ENCODE data around the gene CD180. TPM values are rescaled to one million over a fixed set of nuclear protein-coding genes. Genes with fewer than 3 reads are reported as not detected.

CD180 gene
- total RNA-seq, 2 donors from 2014 or later = 1.4 to 1.5 TPM

DNA sequence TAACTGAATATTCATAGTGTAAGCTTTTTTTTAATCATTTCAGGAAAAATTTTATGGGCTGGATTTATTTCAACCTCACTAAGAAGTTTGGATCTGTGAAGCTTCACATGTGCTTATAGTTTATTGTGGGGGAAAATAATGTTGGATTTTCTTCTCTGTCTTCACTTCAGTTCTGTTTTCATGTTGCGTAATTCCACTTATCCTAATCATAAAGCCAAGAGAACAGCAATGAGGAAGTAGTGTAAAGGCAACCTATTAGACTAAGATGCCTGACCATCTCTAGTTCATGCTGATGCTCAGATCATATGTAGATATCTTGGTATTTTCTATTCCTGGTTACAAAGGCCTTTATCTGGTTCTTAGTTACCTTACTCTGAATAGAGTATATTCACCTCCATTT, 50.0 kb downstream of the CD180 start:
- no peak for DNase-seq (ENCODE audit: low spot score)
- intact Hi-C loops (cut with DNase I) = no loop called here

DNA sequence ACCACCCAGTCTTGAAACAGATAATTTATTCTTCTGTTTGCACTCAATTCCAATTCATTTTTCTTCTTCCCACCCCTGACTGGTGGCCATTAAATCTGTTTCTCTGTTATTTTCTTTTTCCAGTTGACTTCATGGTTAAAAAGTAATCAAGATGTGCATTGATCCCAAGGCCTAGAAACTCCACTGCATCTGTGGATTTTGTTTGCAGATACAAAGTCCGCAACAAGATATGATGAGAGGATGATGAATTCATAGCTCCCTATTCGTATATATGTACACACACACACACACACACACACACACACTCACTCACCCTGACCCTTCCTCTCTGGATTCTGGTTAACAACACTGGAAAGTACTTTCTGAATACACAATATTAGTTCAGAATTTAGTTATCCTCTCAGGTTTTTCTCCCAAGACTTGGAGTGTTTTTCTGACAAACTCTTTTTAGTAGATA, 52.4 kb downstream of the CD180 start:
- DNase-seq (ENCODE audit: low spot score) = no peak

DNA sequence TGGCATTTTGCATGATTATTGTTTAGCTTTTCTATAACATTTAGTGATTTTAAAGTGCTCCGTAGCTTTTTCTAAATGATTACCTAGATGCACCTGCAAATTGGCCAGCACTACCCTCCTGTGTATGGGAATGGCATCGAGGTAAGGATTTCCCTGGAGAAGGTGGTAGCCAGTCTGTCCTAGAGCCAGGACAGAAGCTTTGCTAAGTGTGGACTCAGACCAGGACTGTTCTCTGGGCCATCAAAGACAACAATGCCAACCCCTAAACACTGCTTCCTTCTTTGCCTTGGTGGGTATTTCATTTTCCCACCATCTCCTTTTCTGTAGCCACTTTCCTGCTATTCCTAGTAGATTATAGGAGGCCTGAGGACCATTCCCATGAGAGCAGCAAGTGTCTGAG, 53.0 kb downstream of the CD180 start:
- intact Hi-C loops (cut with DNase I) = no loop called here
- DNase-seq (ENCODE audit: low spot score) = no peak

More for the DNA sequence above, 52.4 kb downstream of the CD180 start:
- intact Hi-C loops (cut with DNase I) = no loop called here

DNA sequence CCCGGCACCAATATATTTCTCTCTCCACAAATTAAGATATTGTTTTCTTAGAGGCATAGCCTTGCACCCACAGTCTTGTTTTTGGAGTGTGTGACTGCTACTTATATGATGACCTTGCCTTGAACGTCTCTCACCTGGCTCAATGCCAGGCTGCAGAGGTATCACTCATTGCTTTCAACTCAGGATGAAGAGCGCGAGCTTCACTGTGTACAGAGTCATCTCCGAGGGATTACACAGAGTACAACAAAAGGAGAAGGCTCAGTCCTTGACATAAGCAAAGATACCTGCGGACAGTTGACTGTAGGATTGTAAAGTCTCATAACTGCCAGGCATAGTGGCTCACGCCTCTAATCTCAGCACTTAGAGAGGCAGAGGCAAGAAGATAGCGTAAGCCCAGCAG, 53.8 kb downstream of the CD180 start:
- intact Hi-C loops (cut with DNase I) = no loop called here
- DNase-seq (ENCODE audit: low spot score) = no peak

DNA sequence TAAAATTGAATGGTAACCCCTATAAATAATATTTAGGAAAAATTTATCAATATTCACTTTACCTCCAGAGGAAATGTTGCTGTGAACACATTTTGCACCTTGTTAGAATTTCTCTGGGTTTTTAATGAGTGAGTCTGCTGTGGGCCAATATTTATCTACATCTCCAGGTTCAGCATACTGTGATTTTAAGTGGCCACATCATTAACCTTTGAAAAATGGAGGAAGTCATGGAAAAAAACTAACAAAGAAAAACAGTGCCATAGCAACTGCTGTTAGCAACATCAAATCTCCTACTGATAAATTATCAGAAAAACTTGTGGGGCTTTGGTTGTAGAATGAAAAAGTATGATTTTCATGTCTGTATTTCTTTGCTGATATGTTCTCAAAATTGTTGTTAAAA, 55.0 kb downstream of the CD180 start:
- no peak for DNase-seq (ENCODE audit: low spot score)
- intact Hi-C loops (cut with DNase I) = no loop called here

DNA sequence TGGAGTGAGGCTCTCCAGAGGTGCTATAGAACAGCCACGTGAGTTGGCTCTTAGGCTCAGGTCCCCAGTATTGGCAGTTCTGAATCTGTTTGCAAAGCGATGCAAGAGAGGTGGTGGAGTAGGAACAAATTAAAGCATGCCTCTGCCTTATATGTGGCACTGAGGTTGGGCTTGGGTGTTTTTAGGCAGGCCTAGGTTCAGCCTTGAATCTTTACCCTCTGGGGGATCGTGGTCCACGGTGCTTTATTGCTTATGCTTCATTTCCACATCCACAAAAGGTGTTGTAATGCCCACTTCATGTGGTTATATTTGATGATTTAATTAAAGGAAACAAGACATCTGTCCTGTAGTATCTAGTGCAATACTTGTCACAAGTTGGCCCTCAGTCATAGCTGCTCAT, 56.2 kb downstream of the CD180 start:
- intact Hi-C loops (cut with DNase I) = no loop called here
- no peak for DNase-seq (ENCODE audit: low spot score)

DNA sequence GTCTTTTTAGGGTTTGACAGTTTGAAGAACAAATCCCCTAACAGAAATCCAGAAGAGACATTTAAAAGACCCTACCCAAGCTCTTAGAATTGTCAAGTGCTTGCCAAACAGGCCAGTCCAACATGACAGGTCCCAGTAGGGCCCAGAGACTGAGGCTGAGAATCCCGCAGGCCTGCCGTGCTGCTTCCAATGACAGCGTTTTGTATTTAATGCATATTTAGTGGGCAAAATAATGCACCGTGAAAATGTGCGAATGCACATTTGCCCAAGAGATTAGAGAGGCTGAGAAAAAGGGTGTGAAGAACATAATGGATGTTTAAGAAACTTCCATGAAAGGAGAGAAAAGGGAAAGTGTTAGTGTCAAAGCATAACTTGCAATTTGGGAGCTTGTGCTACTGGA, 57.6 kb downstream of the CD180 start:
- no peak for DNase-seq (ENCODE audit: low spot score)
- intact Hi-C loops (cut with DNase I) = no loop called here

DNA sequence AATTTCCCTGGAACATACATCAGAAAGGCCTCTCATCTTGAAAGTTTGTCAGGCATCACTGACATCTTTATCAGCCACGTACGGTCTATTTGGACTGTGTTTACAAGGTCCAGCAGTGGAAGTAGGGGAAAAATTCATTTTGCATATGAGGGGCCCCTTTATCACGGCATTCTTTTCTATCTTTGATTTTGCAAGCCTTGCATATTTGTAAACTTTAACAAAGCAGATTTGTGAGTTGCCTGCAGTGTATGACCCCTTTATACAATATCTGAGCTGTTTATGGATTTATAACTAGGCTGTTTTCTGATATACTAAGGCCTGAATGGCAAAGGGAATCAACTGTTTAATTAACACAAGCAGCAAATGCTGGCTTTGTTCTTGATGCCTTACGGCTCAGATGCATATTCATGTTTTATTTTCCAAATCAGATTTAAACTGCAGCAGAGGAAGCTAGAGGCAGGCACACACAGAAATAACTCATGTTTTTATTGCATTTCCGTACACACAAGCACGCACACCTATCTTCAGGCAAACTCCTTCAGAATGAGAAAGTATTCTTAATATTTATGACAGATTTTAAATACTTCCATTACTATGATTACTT, 61.1 kb downstream of the CD180 start:
- intact Hi-C loops (cut with DNase I) = no loop called here
- DNase-seq (ENCODE audit: low spot score) = no peak

DNA sequence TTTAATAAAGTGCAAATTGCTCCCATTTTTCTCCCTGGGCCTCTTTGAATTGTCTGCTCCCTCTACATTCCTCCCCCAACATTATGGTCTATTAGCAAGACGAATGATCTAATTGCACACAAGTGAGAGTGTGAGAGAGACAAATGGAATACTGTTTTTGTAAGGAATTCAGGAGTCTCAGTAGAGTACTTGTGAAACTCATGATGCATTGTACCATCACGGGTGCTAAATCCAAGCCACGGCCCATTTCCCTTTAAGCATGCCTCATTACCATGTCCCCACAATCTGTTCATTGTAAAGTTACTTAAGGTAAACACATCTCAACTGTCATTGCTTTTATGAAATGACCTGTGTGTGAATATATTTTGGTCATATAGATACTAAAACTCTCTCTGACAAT, 62.8 kb downstream of the CD180 start:
- intact Hi-C loops (cut with DNase I) = no loop called here

DNA sequence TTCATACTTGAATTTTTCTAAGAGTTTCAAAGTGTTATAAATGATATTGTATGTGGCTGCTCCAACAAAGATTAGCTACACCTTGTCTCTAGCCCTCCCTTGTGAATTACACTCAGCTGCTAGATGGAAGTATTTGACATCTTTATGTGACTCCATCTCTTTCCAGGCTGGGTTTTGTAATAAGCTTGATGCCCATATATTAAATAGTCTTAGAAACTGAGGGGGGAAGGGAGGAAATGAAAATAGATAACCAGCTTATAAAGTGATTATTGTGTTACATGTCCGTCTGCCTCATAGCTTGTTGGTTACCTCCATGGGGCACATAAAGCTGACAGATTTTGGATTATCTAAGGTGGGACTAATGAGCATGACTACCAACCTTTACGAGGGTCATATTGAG, 63.4 kb downstream of the CD180 start:
- no peak for DNase-seq (ENCODE audit: low spot score)
- intact Hi-C loops (cut with DNase I) = no loop called here

More for the DNA sequence above, 62.8 kb downstream of the CD180 start:
- no peak for DNase-seq (ENCODE audit: low spot score)

DNA sequence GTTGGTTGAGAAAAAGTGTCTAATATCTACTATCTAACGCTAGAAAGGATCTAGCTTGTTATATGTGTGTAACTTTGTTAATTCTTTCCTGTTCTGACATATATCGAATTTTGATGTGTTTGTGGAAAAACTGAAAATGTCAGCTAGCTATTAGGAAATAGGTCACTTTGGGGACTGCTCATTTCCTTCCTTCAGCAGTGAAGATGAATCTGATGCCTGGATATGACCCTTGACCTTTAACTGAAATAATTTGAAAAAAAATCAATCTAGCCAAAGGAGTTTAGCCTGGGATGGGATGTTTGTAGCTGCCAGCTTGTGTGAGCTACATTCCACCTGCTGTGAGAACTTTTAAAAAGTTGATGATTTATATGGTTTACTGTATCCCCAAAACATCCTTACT, 66.8 kb downstream of the CD180 start:
- intact Hi-C loops (cut with DNase I) = no loop called here
- no peak for DNase-seq (ENCODE audit: low spot score)

Measured in posterior vena cava (tissue), 2 donors.